ENCODE measurements around the gene IQCF5. TPM values are rescaled to one million over a fixed set of nuclear protein-coding genes. Genes with fewer than 3 reads are reported as not detected.
"Not testable (repeated sequence)": the region's sequence is repeated elsewhere in the genome, so short reads cannot be mapped to it uniquely, and the experiment has no call there.

The IQCF5 gene
- total RNA-seq, 1 donor from 2014 or later = not detected

DNA sequence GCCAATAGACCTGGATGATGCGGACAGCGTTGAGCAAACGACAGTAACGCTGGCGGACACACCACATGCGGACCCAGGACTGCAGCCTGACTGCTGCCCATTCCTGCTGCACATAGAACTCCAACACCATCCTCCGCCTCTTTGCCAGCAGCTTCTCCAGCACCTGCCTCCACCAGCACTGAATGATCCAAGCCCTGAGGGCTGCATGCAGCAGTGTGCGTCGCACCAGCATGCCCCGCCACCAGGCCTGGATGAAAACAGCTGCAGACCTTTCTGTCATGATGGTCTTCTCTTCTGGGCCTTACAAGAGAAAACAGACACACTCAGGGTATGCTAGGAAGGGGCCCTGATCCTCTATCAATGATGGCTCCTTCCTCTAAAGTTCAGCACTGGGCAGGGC is 1.5 kb downstream of the IQCF5 start:
- ATAC-seq (no peak), DNase-seq (no peak)
- intact Hi-C loops (cut with micrococcal nuclease) = no loop called here

GRCh38 chr3:51873253-51873766 is 2.1 kb downstream of the IQCF5 start:
- intact Hi-C loops (cut with micrococcal nuclease) = no loop called here
- DNase-seq (no peak), ATAC-seq (no peak)

- no peak for DNase-seq
- intact Hi-C loops (cut with micrococcal nuclease) = no loop called here
- no peak for ATAC-seq
Observed at GRCh38 chr3:51869304-51869703, 6.1 kb downstream of the IQCF5 start.

GRCh38 chr3:51868896-51869295 is 6.5 kb downstream of the IQCF5 start:
- intact Hi-C loops (cut with micrococcal nuclease); DNase-seq; ATAC-seq: not testable (repeated sequence)

GRCh38 chr3:51862886-51863285 is 12.5 kb downstream of the IQCF5 start:
- ATAC-seq (no peak), DNase-seq (no peak)
- intact Hi-C loops (cut with micrococcal nuclease) = no loop called here

- DNase-seq (no peak), ATAC-seq (no peak)
- intact Hi-C loops (cut with micrococcal nuclease) = no loop called here
Observed at GRCh38 chr3:51860703-51861665, 14.4 kb downstream of the IQCF5 start, which contains the start of gene IQCF2. IQCF2 (plus strand) TSS chr3:51861615; CDS start chr3:51861667, 52 bp downstream.

GRCh38 chr3:51855411-51855810 is 20.0 kb downstream of the IQCF5 start:
- intact Hi-C loops (cut with micrococcal nuclease); DNase-seq; ATAC-seq: not testable (repeated sequence)

- no peak for ATAC-seq
- no peak for DNase-seq
- intact Hi-C loops (cut with micrococcal nuclease) = no loop called here
Observed at GRCh38 chr3:51845129-51845528, 30.3 kb downstream of the IQCF5 start.

- ATAC-seq (no peak), DNase-seq (no peak)
- intact Hi-C loops (cut with micrococcal nuclease) = no loop called here
Observed at GRCh38 chr3:51836606-51837005, 38.8 kb downstream of the IQCF5 start.

- intact Hi-C loops (cut with micrococcal nuclease) = no loop called here
- ATAC-seq (no peak), DNase-seq (no peak)
Observed at GRCh38 chr3:51830836-51831385, 44.5 kb downstream of the IQCF5 start.

- DNase-seq = no peak
- no peak for ATAC-seq
Observed at GRCh38 chr3:51830345-51830744, 45.1 kb downstream of the IQCF5 start.

DNA sequence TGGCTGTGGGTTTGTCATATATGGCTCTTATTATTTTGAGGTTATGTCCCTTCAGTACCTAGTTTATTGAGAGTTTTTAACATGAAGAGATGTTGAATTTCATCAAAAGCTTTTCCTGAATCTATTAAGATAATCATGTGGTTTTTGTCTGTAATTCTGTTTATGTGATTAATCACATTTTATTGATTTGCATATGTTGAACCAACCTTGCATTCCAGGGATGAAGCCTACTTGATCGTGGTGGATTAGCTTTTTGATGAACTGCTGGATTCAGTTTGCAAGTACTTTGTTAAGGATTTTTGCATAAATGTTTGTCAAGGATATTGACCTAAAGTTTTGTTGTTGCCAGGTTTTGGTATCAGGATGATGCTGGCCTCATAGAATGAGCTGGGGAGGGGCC is 47.1 kb downstream of the IQCF5 start:
- intact Hi-C loops (cut with micrococcal nuclease) = no loop called here
- no peak for DNase-seq
- no peak for ATAC-seq

More at GRCh38 chr3:51830345-51830744, 45.1 kb downstream of the IQCF5 start:
- intact Hi-C loops (cut with micrococcal nuclease) = no loop called here

Other genes starting within 250 kb of the IQCF5 start
- 36.2 TPM for gene TEX264, start 204.3 kb downstream of the IQCF5 start, total RNA-seq
- 0.07 TPM for gene GRM2, start 168.5 kb downstream of the IQCF5 start, total RNA-seq
- gene IQCF6, start 96.4 kb downstream of the IQCF5 start, total RNA-seq = not detected
- not detected for gene IQCF2, start 14.0 kb downstream of the IQCF5 start, total RNA-seq
- not detected for gene IQCF1, start 27.8 kb upstream of the IQCF5 start, total RNA-seq
- gene RRP9, start 66.3 kb upstream of the IQCF5 start, total RNA-seq = 8.2 TPM
- 14.7 TPM for gene PARP3, start 66.8 kb upstream of the IQCF5 start, total RNA-seq
- gene GPR62, start 79.8 kb upstream of the IQCF5 start, total RNA-seq = 0.15 TPM
- gene PCBP4, start 91.9 kb upstream of the IQCF5 start, total RNA-seq = 71.6 TPM
- gene ABHD14B, start 98.4 kb upstream of the IQCF5 start, total RNA-seq = 13.1 TPM
- gene ABHD14A, start 99.5 kb upstream of the IQCF5 start, total RNA-seq = 27.0 TPM
- gene ACY1, start 107.9 kb upstream of the IQCF5 start, total RNA-seq = 18.5 TPM
- gene RPL29, start 120.3 kb upstream of the IQCF5 start, total RNA-seq = 663 TPM
- 25.2 TPM for gene DUSP7, start 181.0 kb upstream of the IQCF5 start, total RNA-seq

Measured in left ventricle myocardium superior (tissue), 1 donor.